Astrocyte (in vitro differentiated cells and primary cell): ENCODE data around the gene TPH2. TPM values are rescaled to one million over a fixed set of nuclear protein-coding genes. Genes with fewer than 3 reads are reported as not detected.

Experiments
- DNase-seq: peaks from one replicate; pipeline ENCODE4 v3.0.0-alpha.2; 2010; ENCODE audit warnings: low read depth
- FAIRE-seq: peaks from 2 replicates; lab custom pipeline; 2011; peaks lifted over from hg19 to GRCh38; lab: Jason Lieb, UNC
- H2AFZ ChIP-seq: 2 replicates; pipeline ENCODE4 v1.6.0; 2012; ENCODE audit warnings: low read depth, low read length, inconsistent platforms
- H3K27ac ChIP-seq: 2 replicates; pipeline ENCODE4 v1.5.1; 2011; ENCODE audit warnings: low read depth, low read length, inconsistent platforms
- H3K27me3 ChIP-seq: 2 replicates; pipeline ENCODE4 v1.6.0; 2011; ENCODE audit warnings: low read length, inconsistent platforms; ENCODE audit not compliant: insufficient read depth
- H3K36me3 ChIP-seq: 2 replicates; pipeline ENCODE4 v1.5.1; 2011; ENCODE audit warnings: low read length, inconsistent platforms; ENCODE audit not compliant: insufficient read depth
- H3K4me1 ChIP-seq: 2 replicates; pipeline ENCODE4 v1.5.1; 2011; ENCODE audit warnings: low read length, inconsistent platforms; ENCODE audit not compliant: insufficient read depth
- H3K4me2 ChIP-seq: 2 replicates; pipeline ENCODE4 v1.6.0; 2012; ENCODE audit warnings: low read length, inconsistent platforms
- H3K4me3 ChIP-seq: 2 replicates; pipeline ENCODE4 v1.5.1; 2011; ENCODE audit warnings: low read depth, mild to moderate bottlenecking, low read length, inconsistent platforms; ENCODE audit not compliant: insufficient read depth
- H3K79me2 ChIP-seq: 2 replicates; pipeline ENCODE4 v1.6.0; 2012; ENCODE audit warnings: mild to moderate bottlenecking, low read length, inconsistent platforms; ENCODE audit not compliant: insufficient read depth
- H3K9ac ChIP-seq: 2 replicates; pipeline ENCODE4 v1.6.0; 2012; ENCODE audit warnings: mild to moderate bottlenecking, low read length, inconsistent platforms
- H3K9me3 ChIP-seq: 2 replicates; pipeline ENCODE4 v1.5.1; 2012; ENCODE audit warnings: low read depth, mild to moderate bottlenecking, low read length, inconsistent platforms; ENCODE audit not compliant: insufficient read depth
- H4K20me1 ChIP-seq: 2 replicates; pipeline ENCODE4 v1.6.0; 2012; ENCODE audit warnings: low read length, inconsistent platforms; ENCODE audit not compliant: insufficient read depth
- H3K27ac Mint-ChIP-seq: one replicate; pipeline ENCODE4 v1.8.0; 2021; ENCODE audit warnings: mild to moderate bottlenecking, mixed read lengths; ENCODE audit not compliant: unreplicated experiment
- H3K27me3 Mint-ChIP-seq: one replicate; pipeline ENCODE4 v1.8.0; 2021; ENCODE audit warnings: low read depth, mixed read lengths; ENCODE audit not compliant: unreplicated experiment
- H3K36me3 Mint-ChIP-seq: one replicate; pipeline ENCODE4 v1.8.0; 2021; ENCODE audit warnings: low read depth, mixed read lengths; ENCODE audit not compliant: unreplicated experiment
- H3K4me1 Mint-ChIP-seq: one replicate; pipeline ENCODE4 v1.8.0; 2021; ENCODE audit warnings: low read depth, mixed read lengths; ENCODE audit not compliant: unreplicated experiment
- H3K4me3 Mint-ChIP-seq: one replicate; pipeline ENCODE4 v1.8.0; 2021; ENCODE audit warnings: mild to moderate bottlenecking, moderate library complexity, mixed read lengths; ENCODE audit not compliant: unreplicated experiment
- H3K9me3 Mint-ChIP-seq: one replicate; pipeline ENCODE4 v1.8.0; 2021; ENCODE audit warnings: mild to moderate bottlenecking, mixed read lengths; ENCODE audit not compliant: unreplicated experiment
- CTCF ChIP-seq: IDR thresholded peaks from 2 replicates; pipeline ENCODE4 v1.5.1; 2011; ENCODE audit warnings: low read depth, mild to moderate bottlenecking, inconsistent platforms, low read length, moderate library complexity; ENCODE audit not compliant: insufficient read depth
- EZH2 ChIP-seq: IDR thresholded peaks from 2 replicates; pipeline ENCODE4 v1.6.1; 2012; ENCODE audit warnings: mild to moderate bottlenecking, low read length, inconsistent platforms; ENCODE audit not compliant: insufficient read depth
- total RNA-seq: library from RNA; stranded (reverse); gene quantifications from 2 replicates; pipeline ENCODE4 v1.2.1, GENCODE V29; 2021

The TPH2 gene
- total RNA-seq, 1 donor from 2014 or later: 0.30 TPM

- H3K4me3 Mint-ChIP-seq: no peak overlapping the region
- H3K27me3 Mint-ChIP-seq: peaks cover 2% of the 10 kb centered on the region
- H3K4me1 Mint-ChIP-seq: no peaks in the 10 kb centered on the region
- Histone ChIP-seq H3K9me3 (no peaks in the 10 kb centered on the region), H3K79me2 (no peaks in the 10 kb centered on the region), H3K27me3 (peaks cover 2% of the 10 kb centered on the region), H3K36me3 (no peaks in the 10 kb centered on the region), H3K4me3 (no peak overlapping the region), H3K27ac (no peak overlapping the region), H4K20me1 (no peaks in the 10 kb centered on the region), H3K4me2 (no peak overlapping the region), H3K9ac (no peak overlapping the region), H3K4me1 (no peaks in the 10 kb centered on the region), H2AFZ (no peak overlapping the region)
- FAIRE-seq (no peak), DNase-seq (no peak)
- H3K9me3 Mint-ChIP-seq: no peaks in the 10 kb centered on the region
- no peaks in the 10 kb centered on the region for H3K36me3 Mint-ChIP-seq
- no peak overlapping the region for H3K27ac Mint-ChIP-seq
- TF ChIP-seq EZH2: no peak
- TF ChIP-seq CTCF: no peak
Observed at GRCh38 chr12:71945883-71946282, 7.2 kb downstream of the TPH2 start.

- no peaks in the 10 kb centered on the region for H3K9me3 Mint-ChIP-seq
- TF ChIP-seq CTCF (no peak), EZH2 (no peak)
- FAIRE-seq (no peak), DNase-seq (peak; percentile 54)
- no peak overlapping the region for H3K4me3 Mint-ChIP-seq
- Histone ChIP-seq H3K4me1 (no peaks in the 10 kb centered on the region), H3K36me3 (no peaks in the 10 kb centered on the region), H3K27me3 (peaks cover 2% of the 10 kb centered on the region), H3K4me3 (no peak overlapping the region), H2AFZ (no peak overlapping the region), H3K27ac (no peak overlapping the region), H3K4me2 (peak overlapping the region; percentile 26), H3K9ac (no peak overlapping the region), H3K9me3 (no peaks in the 10 kb centered on the region), H3K79me2 (no peaks in the 10 kb centered on the region), H4K20me1 (no peaks in the 10 kb centered on the region)
- H3K4me1 Mint-ChIP-seq: no peaks in the 10 kb centered on the region
- no peaks in the 10 kb centered on the region for H3K36me3 Mint-ChIP-seq
- peaks cover 2% of the 10 kb centered on the region for H3K27me3 Mint-ChIP-seq
- H3K27ac Mint-ChIP-seq: no peak overlapping the region
Observed at GRCh38 chr12:71947645-71948105, 9.0 kb downstream of the TPH2 start.

DNA sequence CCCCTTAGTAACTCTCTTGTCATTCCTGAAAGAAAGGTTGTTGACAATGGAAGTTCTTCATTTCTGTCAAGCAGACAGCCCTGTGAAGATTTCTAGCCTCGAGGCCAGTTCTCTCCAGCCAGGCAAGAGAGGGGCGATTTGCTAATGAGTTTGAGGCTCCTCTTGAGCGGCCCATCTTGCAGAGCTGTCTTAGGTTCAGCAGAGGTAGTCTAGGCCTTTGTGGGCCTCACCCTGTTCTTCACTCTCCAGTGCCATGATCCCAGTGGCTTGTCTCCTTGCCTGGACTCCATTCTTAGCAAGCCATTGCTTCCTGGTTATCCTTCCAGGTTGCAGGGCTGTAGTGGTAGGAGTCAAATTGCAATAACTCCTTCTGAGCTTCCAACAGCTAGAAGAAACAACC, 9.7 kb downstream of the TPH2 start:
- no peak overlapping the region for H3K27ac Mint-ChIP-seq
- H3K4me3 Mint-ChIP-seq: no peak overlapping the region
- no peaks in the 10 kb centered on the region for H3K79me2 ChIP-seq
- no peak overlapping the region for H3K4me3 ChIP-seq
- no peak overlapping the region for H2AFZ ChIP-seq
- H3K9me3 Mint-ChIP-seq: no peaks in the 10 kb centered on the region
- H3K36me3 ChIP-seq: no peaks in the 10 kb centered on the region
- H3K27me3 Mint-ChIP-seq: peaks cover 2% of the 10 kb centered on the region
- H3K4me1 ChIP-seq: no peaks in the 10 kb centered on the region
- no peaks in the 10 kb centered on the region for H3K36me3 Mint-ChIP-seq
- FAIRE-seq: no peak
- DNase-seq: no peak
- H4K20me1 ChIP-seq: no peaks in the 10 kb centered on the region
- H3K27ac ChIP-seq: no peak overlapping the region
- H3K9ac ChIP-seq: no peak overlapping the region
- H3K27me3 ChIP-seq: peaks cover 2% of the 10 kb centered on the region
- H3K4me1 Mint-ChIP-seq: no peaks in the 10 kb centered on the region
- no peaks in the 10 kb centered on the region for H3K9me3 ChIP-seq
- TF ChIP-seq CTCF: no peak
- no peak for TF ChIP-seq EZH2
- H3K4me2 ChIP-seq: no peak overlapping the region
